H1 (cell line): Measurements from ENCODE around the gene CLDN4. TPM values are rescaled to one million over a fixed set of nuclear protein-coding genes. Genes with fewer than 3 reads are reported as not detected.

Experiments
- CTCF ChIA-PET: fragments of 300-600 bp; sonication (Branson Sonifier 250); formaldehyde crosslinking; loops from one replicate; lab custom pipeline; 2021; ENCODE audit not compliant: partially characterized antibody; lab: Charles Lee
- POLR2A ChIA-PET: fragments of 300-600 bp; sonication (Branson Sonifier 250); formaldehyde crosslinking; loops from one replicate; lab custom pipeline; 2021; ENCODE audit warnings: inconsistent platforms; ENCODE audit not compliant: partially characterized antibody; lab: Charles Lee
- DNase-seq, 2 experiments: peaks; one replicate each; pipeline versions ENCODE4 v3.0.0 to v3.0.0-alpha.2; 2010 to 2022; ENCODE audit warnings: low spot score in 2 of 2, low read depth in 1 of 2, mixed read lengths in 1 of 2
- FAIRE-seq: peaks from 2 replicates; lab custom pipeline; 2011; peaks lifted over from hg19 to GRCh38; lab: Jason Lieb, UNC
- H2AFZ ChIP-seq: 2 replicates; pipeline ENCODE4 v1.8.1; 2012; ENCODE audit warnings: low read length, inconsistent platforms
- H2AK5ac ChIP-seq: 2 replicates; pipeline ENCODE4 v1.6.1; 2013; ENCODE audit warnings: low read depth, low read length
- H2BK120ac ChIP-seq: replicated peaks from 2 replicates; pipeline ENCODE3; 2013; ENCODE audit warnings: low read depth, low read length, inconsistent platforms
- H2BK12ac ChIP-seq: 2 replicates; pipeline ENCODE4 v1.6.1; 2013; ENCODE audit warnings: low read depth, low read length
- H2BK15ac ChIP-seq: 2 replicates; pipeline ENCODE4 v1.6.1; 2013; ENCODE audit warnings: low read length
- H2BK20ac ChIP-seq: 2 replicates; pipeline ENCODE4 v1.6.1; 2013; ENCODE audit warnings: low read length
- H2BK5ac ChIP-seq: 2 replicates; pipeline ENCODE4 v1.6.1; 2013; ENCODE audit warnings: low read depth, low read length
- H3K14ac ChIP-seq: 2 replicates; pipeline ENCODE4 v1.6.1; 2013; ENCODE audit warnings: inconsistent platforms; ENCODE audit not compliant: insufficient read length
- H3K18ac ChIP-seq: 2 replicates; pipeline ENCODE4 v1.6.1; 2013; ENCODE audit warnings: low read length; ENCODE audit errors: extremely low read depth
- H3K23ac ChIP-seq: 2 replicates; pipeline ENCODE4 v1.6.1; 2013; ENCODE audit warnings: inconsistent platforms; ENCODE audit not compliant: insufficient read length
- H3K23me2 ChIP-seq: 2 replicates; pipeline ENCODE4 v1.6.1; 2013; ENCODE audit warnings: low read depth, low read length
- H3K27ac ChIP-seq: 2 replicates; pipeline ENCODE4 v1.6.1; 2011; ENCODE audit warnings: low read depth, low read length, inconsistent platforms
- H3K27me3 ChIP-seq, 4 experiments: replicated peaks in 1 of 4; 1 replicate in 1 of 4; 2 replicates in 3 of 4; pipeline versions ENCODE4 v1.6.1 to v1.8.1; 2011 to 2013; ENCODE audit warnings: low read length in 3 of 4, mild to moderate bottlenecking in 3 of 4, inconsistent platforms in 2 of 4, mixed read lengths in 2 of 4, moderate library complexity in 1 of 4; ENCODE audit not compliant: control insufficient read depth in 3 of 4, insufficient read depth in 3 of 4; ENCODE audit errors: extremely low read depth in 1 of 4
- H3K36me3 ChIP-seq, 4 experiments: 2 replicates each; pipeline versions ENCODE4 v1.6.1 to v1.8.1; 2011 to 2013; ENCODE audit warnings: mild to moderate bottlenecking in 4 of 4, low read length in 3 of 4, moderate library complexity in 2 of 4, control low read depth in 1 of 4, inconsistent platforms in 1 of 4; ENCODE audit not compliant: insufficient read depth in 4 of 4, control insufficient read depth in 2 of 4
- H3K4ac ChIP-seq: replicated peaks from 2 replicates; pipeline ENCODE3; 2013; ENCODE audit warnings: low read length, low read depth, mixed read lengths, inconsistent platforms; ENCODE audit not compliant: insufficient read length
- H3K4me1 ChIP-seq, 4 experiments: replicated peaks in 1 of 4; 1 replicate in 1 of 4; 2 replicates in 3 of 4; pipeline versions ENCODE4 v1.6.1 to v1.8.1; 2011 to 2013; ENCODE audit warnings: low read length in 3 of 4, inconsistent platforms in 2 of 4, mixed read lengths in 1 of 4; ENCODE audit not compliant: insufficient read depth in 4 of 4, control insufficient read depth in 3 of 4
- H3K4me2 ChIP-seq, 2 experiments: 2 replicates each; pipeline versions ENCODE4 v1.6.1 to v1.8.1; 2011 to 2013; ENCODE audit warnings: low read depth in 2 of 2, low read length in 2 of 2, control low read depth in 1 of 2, inconsistent platforms in 1 of 2, mild to moderate bottlenecking in 1 of 2; ENCODE audit not compliant: insufficient read depth in 1 of 2
- H3K4me3 ChIP-seq, 4 experiments: fragments of 200-600, 300-600 bp in 1 of 4; sonication (generic), shearing (Covaris generic), sonication (Bioruptor Twin) in 1 of 4; 2 replicates each; pipeline versions ENCODE4 v1.5.1 to v1.8.1; 2011 to 2016; ENCODE audit warnings: low read length in 4 of 4, low read depth in 3 of 4, control low read depth in 2 of 4, inconsistent platforms in 2 of 4, mild to moderate bottlenecking in 2 of 4, mixed read lengths in 1 of 4, moderate library complexity in 1 of 4; ENCODE audit not compliant: insufficient read depth in 2 of 4; ENCODE audit errors: extremely low read depth in 1 of 4
- H3K56ac ChIP-seq: replicated peaks from 2 replicates; pipeline ENCODE3; 2013; ENCODE audit warnings: low read depth, mild to moderate bottlenecking, mixed read lengths, low read length, inconsistent platforms; ENCODE audit not compliant: insufficient read length
- H3K79me1 ChIP-seq: 2 replicates; pipeline ENCODE4 v1.6.1; 2013; ENCODE audit warnings: low read depth, low read length, control low read depth
- H3K79me2 ChIP-seq, 2 experiments: 2 replicates each; pipeline versions ENCODE4 v1.6.1 to v1.8.1; 2012 to 2013; ENCODE audit warnings: low read length in 2 of 2, mild to moderate bottlenecking in 2 of 2, inconsistent platforms in 1 of 2; ENCODE audit not compliant: insufficient read depth in 2 of 2, control insufficient read depth in 1 of 2
- H3K9ac ChIP-seq, 4 experiments: replicated peaks in 1 of 4; 1 replicate in 1 of 4; 2 replicates in 3 of 4; pipeline versions ENCODE4 v1.6.1 to v1.8.1; 2011 to 2013; ENCODE audit warnings: low read depth in 3 of 4, low read length in 3 of 4, control low read depth in 2 of 4, mild to moderate bottlenecking in 2 of 4, moderate library complexity in 2 of 4, inconsistent platforms in 1 of 4; ENCODE audit errors: extremely low read depth in 1 of 4
- H3K9me3 ChIP-seq, 2 experiments: 2 replicates each; pipeline versions ENCODE4 v1.6.1 to v1.8.1; 2012 to 2013; ENCODE audit warnings: mild to moderate bottlenecking in 2 of 2, moderate library complexity in 2 of 2, control low read depth in 1 of 2, inconsistent platforms in 1 of 2, low read depth in 1 of 2, low read length in 1 of 2, mixed read lengths in 1 of 2; ENCODE audit not compliant: insufficient read depth in 2 of 2
- H4K20me1 ChIP-seq, 2 experiments: replicated peaks in 1 of 2; 2 replicates each; pipeline versions ENCODE3 to v1.8.1; 2011 to 2013; ENCODE audit warnings: inconsistent platforms in 2 of 2, low read length in 2 of 2, mild to moderate bottlenecking in 1 of 2; ENCODE audit not compliant: insufficient read depth in 2 of 2, control insufficient read depth in 1 of 2
- H4K5ac ChIP-seq: 2 replicates; pipeline ENCODE4 v1.6.1; 2013; ENCODE audit warnings: low read length, low read depth, mixed read lengths, inconsistent platforms; ENCODE audit not compliant: insufficient read length
- H4K8ac ChIP-seq: 2 replicates; pipeline ENCODE4 v1.8.0; 2013; ENCODE audit warnings: mild to moderate bottlenecking, moderate library complexity, low read length, inconsistent platforms; ENCODE audit not compliant: insufficient read depth; ENCODE audit errors: extremely low read depth
- H4K91ac ChIP-seq: replicated peaks from 2 replicates; pipeline ENCODE3; 2013; ENCODE audit warnings: low read length, mixed read lengths, inconsistent platforms; ENCODE audit not compliant: insufficient read length
- CHD1 ChIP-seq: IDR thresholded peaks from 2 replicates; pipeline ENCODE4 v1.6.1; 2012; ENCODE audit warnings: low read depth, low read length, improper control_type of control experiment
- CREB1 ChIP-seq: IDR thresholded peaks from 2 replicates; pipeline ENCODE4 v1.6.1; 2012; ENCODE audit warnings: inconsistent platforms
- FOSL1 ChIP-seq: IDR thresholded peaks from 2 replicates; pipeline ENCODE4 v1.6.1; 2011; ENCODE audit warnings: mild to moderate bottlenecking, low read depth, low read length, moderate library complexity; ENCODE audit not compliant: insufficient read depth
- JUN ChIP-seq: IDR thresholded peaks from 2 replicates; pipeline ENCODE4 v1.6.1; 2011; ENCODE audit warnings: low read depth, mild to moderate bottlenecking, improper control_type of control experiment, low read length
- JUND ChIP-seq: IDR thresholded peaks from 2 replicates; pipeline ENCODE4 v1.6.1; 2011; ENCODE audit warnings: mild to moderate bottlenecking, improper control_type of control experiment, low read length
- NANOG ChIP-seq: IDR thresholded peaks from 2 replicates; pipeline ENCODE4 v1.6.1; 2011; ENCODE audit warnings: low read length, low read depth, mild to moderate bottlenecking, inconsistent platforms; ENCODE audit not compliant: insufficient read depth, poor library complexity, severe bottlenecking
- RXRA ChIP-seq: IDR thresholded peaks from 2 replicates; pipeline ENCODE4 v1.6.1; 2011; ENCODE audit warnings: low read depth, mild to moderate bottlenecking, low read length, moderate library complexity; ENCODE audit not compliant: insufficient read depth
- SIN3A ChIP-seq, 2 experiments: IDR thresholded peaks in 1 of 2; conservative IDR thresholded peaks in 1 of 2; 2 replicates each; pipeline ENCODE4 v1.6.1; 2011 to 2012; ENCODE audit warnings: low read length in 2 of 2, improper control_type of control experiment in 1 of 2, low read depth in 1 of 2, mild to moderate bottlenecking in 1 of 2
- SIRT6 ChIP-seq: IDR thresholded peaks from one replicate; pipeline ENCODE4 v1.7.1; 2012; ENCODE audit warnings: low read length, inconsistent platforms
- SP1 ChIP-seq: IDR thresholded peaks from 2 replicates; pipeline ENCODE4 v1.6.1; 2011; ENCODE audit warnings: low read depth, low read length
- TEAD4 ChIP-seq: IDR thresholded peaks from 2 replicates; pipeline ENCODE4 v1.6.1; 2012; ENCODE audit warnings: low read depth, low read length, inconsistent platforms, mixed read lengths
- WGBS, 2 experiments: shearing (Covaris generic) in 1 of 2; methylation state at CpG; one replicate each; pipeline versions ENCODE4 v1.1.6 to v1.1.7; 2013 to 2015; ENCODE audit warnings: low lambda C conversion rate in 2 of 2, mixed read lengths in 2 of 2, inconsistent platforms in 1 of 2, low coverage in 1 of 2, missing lambda C conversion rate in 1 of 2; ENCODE audit not compliant: insufficient replicate concordance in 2 of 2, insufficient coverage in 1 of 2, insufficient read length in 1 of 2; ENCODE audit errors: extremely low coverage in 1 of 2, missing lambda C conversion rate in 1 of 2; 5-methylcytosine and 5-hydroxymethylcytosine counted together
- polyA plus RNA-seq, 7 experiments: library from polyadenylated mRNA; depleted of rRNA in 3 of 7; stranded (reverse) in 5 of 7; unstranded in 2 of 7; fragments of >200 nt in 5 of 7; fragments of 200-250 nt in 2 of 7; gene quantifications; 1 replicate in 5 of 7; 2 replicates in 1 of 7; 4 replicates in 1 of 7; pipeline versions ENCODE4 v1.2.1 to v1.2.3, GENCODE V29; 2011 to 2013; ENCODE audit warnings: missing spikeins in 2 of 7, mixed read lengths in 2 of 7
- total RNA-seq: library from RNA; stranded (reverse); fragmentation: NEBNext Ultra II Directional; extraction: Animal tissue kit (Norgen Biotek cat#: 25700); gene quantifications from 2 replicates; pipeline ENCODE4 v1.2.1, GENCODE V29; 2021
- TF ChIP-seq, protein P1 (sequence below): IDR thresholded peaks from 2 replicates; pipeline ENCODE4 v1.6.1; 2012; ENCODE audit warnings: inconsistent platforms
- TF ChIP-seq, protein P2 (sequence below): IDR thresholded peaks from 2 replicates; pipeline ENCODE4 v1.6.1; 2012; ENCODE audit warnings: low read length, inconsistent platforms

The CLDN4 gene
- total and polyA plus RNA-seq, 2 of the 8 experiments (the other 6 are each of a cell fraction or from before 2014, with no cell fraction given): 28.0 to 69.3 TPM

DNA sequence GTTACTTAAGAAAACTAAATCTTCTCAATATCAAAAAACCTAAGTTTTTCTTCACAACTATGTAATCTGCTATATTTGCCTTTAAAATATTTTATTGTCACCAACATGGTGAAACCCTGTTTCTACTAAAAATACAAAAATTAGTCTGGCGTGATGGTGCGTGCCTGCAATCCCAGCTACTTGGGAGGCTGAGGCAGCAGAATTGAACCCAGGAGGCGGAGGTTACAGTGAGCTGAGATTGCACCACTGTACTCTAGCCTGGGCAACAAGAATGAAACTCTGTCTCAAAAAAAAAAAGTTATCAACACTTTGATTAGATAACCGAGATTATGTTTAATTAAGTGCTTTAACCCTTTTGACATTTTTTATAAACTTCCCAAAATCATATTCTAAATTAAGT, 28.3 kb upstream of the CLDN4 start:
- no peaks in the 10 kb centered on the region for H3K9me3 ChIP-seq
- no peak for DNase-seq
- CTCF ChIA-PET: no interaction called here
- TF ChIP-seq, protein P1, sequence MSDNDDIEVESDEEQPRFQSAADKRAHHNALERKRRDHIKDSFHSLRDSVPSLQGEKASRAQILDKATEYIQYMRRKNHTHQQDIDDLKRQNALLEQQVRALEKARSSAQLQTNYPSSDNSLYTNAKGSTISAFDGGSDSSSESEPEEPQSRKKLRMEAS: no peak
- TF ChIP-seq SP1: no peak
- TF ChIP-seq NANOG: no peak
- TF ChIP-seq JUN: no peak
- TF ChIP-seq FOSL1: no peak
- TF ChIP-seq CHD1: no peak
- no peak for TF ChIP-seq RXRA
- no peak for TF ChIP-seq SIRT6
- no peak for TF ChIP-seq TEAD4
- TF ChIP-seq, protein P2, sequence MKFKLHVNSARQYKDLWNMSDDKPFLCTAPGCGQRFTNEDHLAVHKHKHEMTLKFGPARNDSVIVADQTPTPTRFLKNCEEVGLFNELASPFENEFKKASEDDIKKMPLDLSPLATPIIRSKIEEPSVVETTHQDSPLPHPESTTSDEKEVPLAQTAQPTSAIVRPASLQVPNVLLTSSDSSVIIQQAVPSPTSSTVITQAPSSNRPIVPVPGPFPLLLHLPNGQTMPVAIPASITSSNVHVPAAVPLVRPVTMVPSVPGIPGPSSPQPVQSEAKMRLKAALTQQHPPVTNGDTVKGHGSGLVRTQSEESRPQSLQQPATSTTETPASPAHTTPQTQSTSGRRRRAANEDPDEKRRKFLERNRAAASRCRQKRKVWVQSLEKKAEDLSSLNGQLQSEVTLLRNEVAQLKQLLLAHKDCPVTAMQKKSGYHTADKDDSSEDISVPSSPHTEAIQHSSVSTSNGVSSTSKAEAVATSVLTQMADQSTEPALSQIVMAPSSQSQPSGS: no peak
- no peak for TF ChIP-seq CREB1
- TF ChIP-seq SIN3A (conservative IDR thresholded peaks at IDR 0.05 in 1 of 2, IDR thresholded peaks at IDR 0.05 in 1 of 2; ENCODE audit: low read depth in 1 of 2, low read length in 2 of 2): no peak
- TF ChIP-seq JUND: no peak

More for the DNA sequence above, 28.3 kb upstream of the CLDN4 start:
- H3K14ac ChIP-seq: no peak overlapping the region
- no peaks in the 10 kb centered on the region for H3K36me3 ChIP-seq
- peaks cover 0 to 6% (median 0%) of the 10 kb centered on the region in 4 experiments; a peak in 1 of 7 replicates for H3K4me1 ChIP-seq
- no peak overlapping the region for H3K23ac ChIP-seq
- no peaks in the 10 kb centered on the region for H3K79me2 ChIP-seq
- H2AFZ ChIP-seq: no peak overlapping the region
- H2BK15ac ChIP-seq: no peak overlapping the region
- no peak overlapping the region for H3K18ac ChIP-seq
- H3K27ac ChIP-seq: no peak overlapping the region
- no peaks in the 10 kb centered on the region for H3K23me2 ChIP-seq
- H3K56ac ChIP-seq: no peak overlapping the region
- POLR2A ChIA-PET: interaction anchor here (1.2 kb wide), 1 partner anchor 75 kb away, joined by 3 read pairs; no protein-coding TSS in a partner anchor
- no peak overlapping the region for H3K4ac ChIP-seq
- no peak overlapping the region for H2BK12ac ChIP-seq
- no peak overlapping the region for H4K5ac ChIP-seq
- no peak overlapping the region for H2BK20ac ChIP-seq
- H3K79me1 ChIP-seq: no peaks in the 10 kb centered on the region
- no peak overlapping the region for H2AK5ac ChIP-seq
- H4K20me1 ChIP-seq: no peaks in the 10 kb centered on the region
- H3K27me3 ChIP-seq: no peaks in the 10 kb centered on the region
- H4K91ac ChIP-seq: no peak overlapping the region
- WGBS, 2 experiments: 82% methylated on average over 4 of the region's 4 CpGs; no CpG with 5 or more reads in 1 of the 2 experiments
- no peak overlapping the region for H3K9ac ChIP-seq
- no peak for FAIRE-seq
- H2BK5ac ChIP-seq: no peak overlapping the region
- no peak overlapping the region for H3K4me2 ChIP-seq
- no peak overlapping the region for H2BK120ac ChIP-seq
- no peak overlapping the region for H3K4me3 ChIP-seq
- no peak overlapping the region for H4K8ac ChIP-seq
